ENCODE measurements around the gene MSH5. TPM values are rescaled to one million over a fixed set of nuclear protein-coding genes. Genes with fewer than 3 reads are reported as not detected.

Gene MSH5
- total and polyA plus RNA-seq, 9 of the 15 experiments (the other 6 are each of a cell fraction or from before 2014, with no cell fraction given), result 12.5 to 104 (median 46.6) TPM

GRCh38 chr6:31729979-31730630 is 9.7 kb upstream of the MSH5 start (continued):
- TF ChIP-seq, protein P1, sequence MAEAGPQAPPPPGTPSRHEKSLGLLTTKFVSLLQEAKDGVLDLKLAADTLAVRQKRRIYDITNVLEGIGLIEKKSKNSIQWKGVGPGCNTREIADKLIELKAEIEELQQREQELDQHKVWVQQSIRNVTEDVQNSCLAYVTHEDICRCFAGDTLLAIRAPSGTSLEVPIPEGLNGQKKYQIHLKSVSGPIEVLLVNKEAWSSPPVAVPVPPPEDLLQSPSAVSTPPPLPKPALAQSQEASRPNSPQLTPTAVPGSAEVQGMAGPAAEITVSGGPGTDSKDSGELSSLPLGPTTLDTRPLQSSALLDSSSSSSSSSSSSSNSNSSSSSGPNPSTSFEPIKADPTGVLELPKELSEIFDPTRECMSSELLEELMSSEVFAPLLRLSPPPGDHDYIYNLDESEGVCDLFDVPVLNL (CRISPR knock-in tag; IDR thresholded peaks at IDR 0.05; ENCODE audit: low read depth), result peak; percentile 39; the same call in 1 of the 2 replicates
- TF ChIP-seq ZBTB5 (IDR thresholded peaks at IDR 0.05), result no peak
- TF ChIP-seq, protein P2, sequence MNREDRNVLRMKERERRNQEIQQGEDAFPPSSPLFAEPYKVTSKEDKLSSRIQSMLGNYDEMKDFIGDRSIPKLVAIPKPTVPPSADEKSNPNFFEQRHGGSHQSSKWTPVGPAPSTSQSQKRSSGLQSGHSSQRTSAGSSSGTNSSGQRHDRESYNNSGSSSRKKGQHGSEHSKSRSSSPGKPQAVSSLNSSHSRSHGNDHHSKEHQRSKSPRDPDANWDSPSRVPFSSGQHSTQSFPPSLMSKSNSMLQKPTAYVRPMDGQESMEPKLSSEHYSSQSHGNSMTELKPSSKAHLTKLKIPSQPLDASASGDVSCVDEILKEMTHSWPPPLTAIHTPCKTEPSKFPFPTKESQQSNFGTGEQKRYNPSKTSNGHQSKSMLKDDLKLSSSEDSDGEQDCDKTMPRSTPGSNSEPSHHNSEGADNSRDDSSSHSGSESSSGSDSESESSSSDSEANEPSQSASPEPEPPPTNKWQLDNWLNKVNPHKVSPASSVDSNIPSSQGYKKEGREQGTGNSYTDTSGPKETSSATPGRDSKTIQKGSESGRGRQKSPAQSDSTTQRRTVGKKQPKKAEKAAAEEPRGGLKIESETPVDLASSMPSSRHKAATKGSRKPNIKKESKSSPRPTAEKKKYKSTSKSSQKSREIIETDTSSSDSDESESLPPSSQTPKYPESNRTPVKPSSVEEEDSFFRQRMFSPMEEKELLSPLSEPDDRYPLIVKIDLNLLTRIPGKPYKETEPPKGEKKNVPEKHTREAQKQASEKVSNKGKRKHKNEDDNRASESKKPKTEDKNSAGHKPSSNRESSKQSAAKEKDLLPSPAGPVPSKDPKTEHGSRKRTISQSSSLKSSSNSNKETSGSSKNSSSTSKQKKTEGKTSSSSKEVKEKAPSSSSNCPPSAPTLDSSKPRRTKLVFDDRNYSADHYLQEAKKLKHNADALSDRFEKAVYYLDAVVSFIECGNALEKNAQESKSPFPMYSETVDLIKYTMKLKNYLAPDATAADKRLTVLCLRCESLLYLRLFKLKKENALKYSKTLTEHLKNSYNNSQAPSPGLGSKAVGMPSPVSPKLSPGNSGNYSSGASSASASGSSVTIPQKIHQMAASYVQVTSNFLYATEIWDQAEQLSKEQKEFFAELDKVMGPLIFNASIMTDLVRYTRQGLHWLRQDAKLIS (CRISPR knock-in tag; IDR thresholded peaks at IDR 0.05), result no peak
- TF ChIP-seq ZNF740 (CRISPR knock-in tag; IDR thresholded peaks at IDR 0.05), result no peak
- peak in 1 of 2 experiments; percentile 78; a peak in 2 of 4 replicates for TF ChIP-seq ZNF740 (tag; IDR thresholded peaks at IDR 0.05)
- no peak for TF ChIP-seq MEF2D (tag; conservative IDR thresholded peaks at IDR 0.05; ENCODE audit: low read depth)
- no peak for TF ChIP-seq ZNF121 (CRISPR knock-in tag; conservative IDR thresholded peaks at IDR 0.05)
- no peak for TF ChIP-seq TGIF2 (CRISPR knock-in tag; IDR thresholded peaks at IDR 0.05)
- TF ChIP-seq, protein P3, sequence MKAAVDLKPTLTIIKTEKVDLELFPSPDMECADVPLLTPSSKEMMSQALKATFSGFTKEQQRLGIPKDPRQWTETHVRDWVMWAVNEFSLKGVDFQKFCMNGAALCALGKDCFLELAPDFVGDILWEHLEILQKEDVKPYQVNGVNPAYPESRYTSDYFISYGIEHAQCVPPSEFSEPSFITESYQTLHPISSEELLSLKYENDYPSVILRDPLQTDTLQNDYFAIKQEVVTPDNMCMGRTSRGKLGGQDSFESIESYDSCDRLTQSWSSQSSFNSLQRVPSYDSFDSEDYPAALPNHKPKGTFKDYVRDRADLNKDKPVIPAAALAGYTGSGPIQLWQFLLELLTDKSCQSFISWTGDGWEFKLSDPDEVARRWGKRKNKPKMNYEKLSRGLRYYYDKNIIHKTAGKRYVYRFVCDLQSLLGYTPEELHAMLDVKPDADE (conservative IDR thresholded peaks at IDR 0.05; ENCODE audit: control insufficient read depth, low read depth, low read length), result peak; percentile 71; the same call in 1 of the 2 replicates
- no peak for TF ChIP-seq DPF2 (IDR thresholded peaks at IDR 0.05)
- no peak for TF ChIP-seq E2F8 (IDR thresholded peaks at IDR 0.05; ENCODE audit: low read depth, partially characterized antibody)
- TF ChIP-seq ZNF717 (CRISPR knock-in tag; IDR thresholded peaks at IDR 0.05), result peak; percentile 98
- TF ChIP-seq, protein P4, sequence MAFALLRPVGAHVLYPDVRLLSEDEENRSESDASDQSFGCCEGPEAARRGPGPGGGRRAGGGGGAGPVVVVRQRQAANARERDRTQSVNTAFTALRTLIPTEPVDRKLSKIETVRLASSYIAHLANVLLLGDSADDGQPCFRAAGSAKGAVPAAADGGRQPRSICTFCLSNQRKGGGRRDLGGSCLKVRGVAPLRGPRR (CRISPR knock-in tag; IDR thresholded peaks at IDR 0.05), result 0 out of 2 replicates have a peak, but pooled peaks have one; percentile 64
- peak; percentile 100 for TF ChIP-seq DNMT1 (IDR thresholded peaks at IDR 0.05)
